Gastrocnemius medialis (tissue), 4 donors: ENCODE results near the gene ACBD6. TPM values are rescaled to one million over a fixed set of nuclear protein-coding genes. Genes with fewer than 3 reads are reported as not detected.

Experiments
- ATAC-seq, 2 donors: fragments of 150-250 bp; one replicate each; pipeline ENCODE4 v1.9.1; 2016
- DNase-seq, 2 donors: peaks; one replicate each; pipeline ENCODE4 v3.0.0-alpha.2; 2019
- H3K27ac ChIP-seq, 4 donors: fragments of 200-600 bp; sonication (generic); 1 replicate in 1 of 4; 2 replicates in 3 of 4; pipeline ENCODE4 v1.5.1; 2016 to 2018; ENCODE audit warnings: mild to moderate bottlenecking in 2 of 4, moderate library complexity in 1 of 4
- H3K27me3 ChIP-seq, 3 donors: fragments of 200-600 bp; sonication (generic) in 2 of 3; 1 replicate in 1 of 3; 2 replicates in 2 of 3; pipeline versions ENCODE4 v1.5.1 to v1.6.0; 2016 to 2019; ENCODE audit warnings: mild to moderate bottlenecking in 1 of 3, moderate library complexity in 1 of 3
- H3K36me3 ChIP-seq, 2 donors: fragments of 200-600 bp; sonication (generic) in 1 of 2; one replicate each; pipeline ENCODE4 v1.5.1; 2017 to 2018
- H3K4me1 ChIP-seq, 2 donors: fragments of 200-600 bp; sonication (generic) in 1 of 2; one replicate each; pipeline ENCODE4 v1.5.1; 2016 to 2017; ENCODE audit warnings: mild to moderate bottlenecking in 2 of 2
- H3K4me3 ChIP-seq, 4 donors: fragments of 200-600 bp; sonication (generic) in 3 of 4; 1 replicate in 1 of 4; 2 replicates in 3 of 4; pipeline ENCODE4 v1.5.1; 2016 to 2019; ENCODE audit warnings: mild to moderate bottlenecking in 2 of 4
- H3K9me3 ChIP-seq, 3 donors: fragments of 200-600 bp; sonication (generic) in 2 of 3; 1 replicate in 1 of 3; 2 replicates in 2 of 3; pipeline ENCODE4 v1.5.1; 2016 to 2019
- CTCF ChIP-seq, 5 experiments: fragments of 450-650 bp in 3 of 5; fragments of 200-600 bp in 2 of 5; sonication (generic) in 2 of 5; IDR thresholded peaks in 4 of 5; conservative IDR thresholded peaks in 1 of 5; 1 replicate in 4 of 5; 2 replicates in 1 of 5; pipeline ENCODE4 v1.5.1; 2016 to 2019; ENCODE audit warnings: antibody characterized with exemption in 5 of 5, mild to moderate bottlenecking in 3 of 5, moderate library complexity in 3 of 5
- POLR2A ChIP-seq, 2 donors: fragments of 450-650 bp; IDR thresholded peaks; one replicate each; pipeline ENCODE4 v1.6.1; 2017; ENCODE audit warnings: antibody characterized with exemption in 2 of 2, mild to moderate bottlenecking in 2 of 2, moderate library complexity in 2 of 2
- in situ Hi-C, 4 donors: fragments of 200-750 bp; cut with MboI; loops; one replicate each; pipeline versions ENCODE4 v1.15.0 to v1.8.0; 2017; ENCODE audit warnings: low sequenced_read_pairs in 4 of 4
- intact Hi-C: fragments of 100-400 bp; cut with DNase I; formaldehyde crosslinking; loops from one replicate; pipeline ENCODE4 v1.15.1; 2023; ENCODE audit warnings: low total_unique reads
- total RNA-seq, 4 donors: library from RNA; depleted of rRNA; stranded (reverse); fragments of >200 nt; gene quantifications; one replicate each; pipeline versions ENCODE4 v1.1.0 to v1.2.3, GENCODE V29; 2016

The ACBD6 gene
- total RNA-seq, 4 donors from 2014 or later: 15.0 to 27.4 (median 19.1) TPM

DNA sequence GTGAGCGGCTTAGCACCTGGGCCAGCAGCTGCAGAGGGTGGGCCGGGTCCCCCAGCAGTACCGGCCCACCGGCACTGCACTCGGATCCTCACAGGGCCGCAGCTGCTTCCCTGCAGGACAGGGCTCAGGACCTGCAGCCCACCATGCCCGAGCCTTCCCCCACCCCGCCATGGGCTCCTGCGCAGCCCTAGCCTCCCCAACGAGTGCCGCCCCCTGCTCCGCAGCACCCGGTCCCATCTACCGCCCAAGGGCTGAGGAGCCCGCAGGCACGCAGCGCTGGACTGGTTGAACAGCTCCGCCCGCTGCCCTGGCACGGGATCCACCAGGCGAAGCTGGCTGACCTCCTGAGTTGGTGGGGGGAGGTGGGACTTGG, 6.3 kb upstream of the ACBD6 start:
- Histone ChIP-seq H3K9me3 (no peaks in the 10 kb centered on the region), H3K4me3 (no peak overlapping the region), H3K36me3 (no peaks in the 10 kb centered on the region), H3K27ac (no peak overlapping the region), H3K27me3 (no peaks in the 10 kb centered on the region), H3K4me1 (no peaks in the 10 kb centered on the region)
- in situ Hi-C loops: loop anchor here in 2 of 4 donors (25.0 kb wide), 2 partner anchors 504 to 654 kb away; partner anchors contain the start of gene STX6 (in 1 of the 2)
- no peak for ATAC-seq
- no peak for DNase-seq
- TF ChIP-seq POLR2A (IDR thresholded peaks at IDR 0.05) (no peak), CTCF (IDR thresholded peaks at IDR 0.05 in 4 of 5, conservative IDR thresholded peaks at IDR 0.05 in 1 of 5) (no peak)
- intact Hi-C loops: loop anchor here (10.0 kb wide), 2 partner anchors 446 to 656 kb away; no protein-coding TSS in a partner anchor

- H3K9me3 ChIP-seq: no peaks in the 10 kb centered on the region
- H3K27ac ChIP-seq: no peak overlapping the region
- in situ Hi-C loops (loop anchor here in 2 of 4 donors (25.0 kb wide), 2 partner anchors 504 to 654 kb away; partner anchors contain the start of gene STX6 (in 1 of the 2)), intact Hi-C loops (loop anchor here (10.0 kb wide), 2 partner anchors 447 to 657 kb away; no protein-coding TSS in a partner anchor)
- no peak for DNase-seq
- no peaks in the 10 kb centered on the region for H3K36me3 ChIP-seq
- TF ChIP-seq CTCF (IDR thresholded peaks at IDR 0.05 in 4 of 5, conservative IDR thresholded peaks at IDR 0.05 in 1 of 5): no peak
- no peak for TF ChIP-seq POLR2A (IDR thresholded peaks at IDR 0.05)
- H3K27me3 ChIP-seq: no peaks in the 10 kb centered on the region
- no peak overlapping the region for H3K4me3 ChIP-seq
- no peak for ATAC-seq
- peaks cover 0 to 6% of the 10 kb centered on the region in 2 donors for H3K4me1 ChIP-seq
These were observed 5.7 kb upstream of the ACBD6 start for GRCh38 chr1:180507795-180508724.

- no peak for TF ChIP-seq CTCF (IDR thresholded peaks at IDR 0.05 in 4 of 5, conservative IDR thresholded peaks at IDR 0.05 in 1 of 5)
- TF ChIP-seq POLR2A (IDR thresholded peaks at IDR 0.05): no peak
- Histone ChIP-seq H3K27me3 (no peaks in the 10 kb centered on the region), H3K36me3 (no peaks in the 10 kb centered on the region), H3K4me1 (peaks cover 10 to 19% of the 10 kb centered on the region in 2 donors), H3K27ac (no peak overlapping the region), H3K9me3 (no peaks in the 10 kb centered on the region), H3K4me3 (no peak overlapping the region)
- DNase-seq: no peak
- ATAC-seq: no peak
- in situ Hi-C loops: loop anchor here in 2 of 4 donors (25.0 kb wide), 2 partner anchors 506 to 656 kb away; partner anchors contain the start of gene STX6 (in 1 of the 2)
- intact Hi-C loops: loop anchor here (10.0 kb wide), 2 partner anchors 449 to 659 kb away; no protein-coding TSS in a partner anchor
These were observed 3.5 kb upstream of the ACBD6 start for GRCh38 chr1:180505732-180506335.

- H3K9me3 ChIP-seq: no peaks in the 10 kb centered on the region
- H3K4me3 ChIP-seq: no peak overlapping the region
- intact Hi-C loops: loop anchor here (5.0 to 10.0 kb wide), 3 partner anchors 451 to 661 kb away; partner anchors contain the start of gene STX6
- H3K27me3 ChIP-seq: no peaks in the 10 kb centered on the region
- peaks cover 20 to 28% of the 10 kb centered on the region in 2 donors for H3K4me1 ChIP-seq
- DNase-seq: no peak
- H3K27ac ChIP-seq: no peak overlapping the region
- in situ Hi-C loops: loop anchor here in 2 of 4 donors (25.0 kb wide), 2 partner anchors 508 to 658 kb away; partner anchors contain the start of gene STX6 (in 1 of the 2)
- no peak for TF ChIP-seq POLR2A (IDR thresholded peaks at IDR 0.05)
- TF ChIP-seq CTCF (IDR thresholded peaks at IDR 0.05 in 4 of 5, conservative IDR thresholded peaks at IDR 0.05 in 1 of 5): no peak
- H3K36me3 ChIP-seq: no peaks in the 10 kb centered on the region
- no peak for ATAC-seq
These were observed 1.8 kb upstream of the ACBD6 start for GRCh38 chr1:180504186-180504585.
